ENCODE data around the gene HINT1. TPM values are rescaled to one million over a fixed set of nuclear protein-coding genes. Genes with fewer than 3 reads are reported as not detected.

The HINT1 gene
- 224 and 265 TPM in 2 replicates for total RNA-seq (2014; rRNA removed; shearing (Covaris generic))

DNA sequence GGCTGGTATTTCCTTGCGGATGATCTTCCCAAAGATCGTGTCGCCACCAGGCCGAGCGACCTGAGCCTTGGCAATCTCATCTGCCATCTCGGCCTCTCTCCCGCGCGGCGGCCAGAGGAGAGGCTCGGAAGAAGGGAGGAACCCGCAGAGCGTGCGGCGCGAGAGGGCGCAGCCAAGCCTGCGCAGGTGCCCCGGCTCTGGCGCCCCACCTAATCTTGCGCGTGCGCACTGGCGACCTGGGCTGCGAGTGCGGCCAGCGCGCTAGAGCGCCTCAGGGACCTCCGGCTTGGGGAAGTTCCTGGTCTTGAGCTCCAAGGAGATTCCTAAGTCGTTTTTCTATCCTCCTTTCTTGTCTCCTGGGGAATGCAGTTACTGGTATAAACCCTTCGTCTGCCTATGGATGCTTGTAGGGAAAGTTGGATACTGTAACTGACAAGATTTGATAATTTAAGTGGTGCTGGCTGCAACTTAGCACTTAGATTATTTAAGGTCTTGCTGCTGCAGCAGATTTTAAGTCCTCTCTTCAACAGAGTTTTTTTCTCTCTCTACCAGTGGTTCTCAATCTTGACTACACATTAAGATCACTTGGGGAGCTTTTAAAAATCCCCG, at the start of gene HINT1:
HINT1 (minus strand) TSS at position 138 of the 609 bp plus-strand sequence; CDS start at position 87, 51 bp downstream.

GRCh38 chr5:131170540-131171275, 5.7 kb upstream of the HINT1 start, which contains the start of gene LYRM7:
LYRM7 (plus strand) TSS chr5:131170944; CDS start chr5:131171021, 77 bp downstream.

Other genes with a start within 250 kb of the HINT1 start
- gene LYRM7, start 5.7 kb upstream of the HINT1 start, total RNA-seq (2014; rRNA removed; shearing (Covaris generic)) = 8.0 and 8.1 TPM in 2 replicates
- 12.5 and 18.2 TPM in 2 replicates for gene CDC42SE2, start 98.8 kb upstream of the HINT1 start, total RNA-seq (2014; rRNA removed; shearing (Covaris generic))

All from A375 (cell line).